T-cell (primary cell): Measurements from ENCODE around the gene CLEC17A. TPM values are rescaled to one million over a fixed set of nuclear protein-coding genes. Genes with fewer than 3 reads are reported as not detected.

ENCODE experiments used
- ATAC-seq, 4 experiments: fragments of 200-7000 bp in 3 of 4; fragments of 150-1000 bp in 1 of 4; cut with Tn5 transposase; replicated peaks in 1 of 4; 1 replicate in 3 of 4; 2 replicates in 1 of 4; pipeline ENCODE4 v1.10.0; 2021; ENCODE audit warnings: moderate library complexity in 3 of 4, mild to moderate bottlenecking in 2 of 4, moderate number of reproducible peaks in 1 of 4
- CTCF ChIA-PET, 2 donors: fragments of 300-600 bp; sonication (Branson Sonifier 250); formaldehyde crosslinking; loops; one replicate each; lab custom pipeline; 2022; ENCODE audit warnings: antibody characterized with exemption in 2 of 2; lab: Charles Lee
- POLR2A ChIA-PET, 2 donors: fragments of 300-600 bp; sonication (Branson Sonifier 250); formaldehyde crosslinking; loops; one replicate each; lab custom pipeline; 2022; ENCODE audit warnings: antibody characterized with exemption in 2 of 2; lab: Charles Lee
- DNase-seq, 35 experiments: peaks; one replicate each; pipeline versions ENCODE4 v3.0.0 to v3.0.0-alpha.2; 2013 to 2023
- H3K27ac ChIP-seq: one replicate; pipeline ENCODE4 v1.5.1; 2013; ENCODE audit warnings: low read length
- H3K27me3 ChIP-seq, 2 experiments: replicated peaks in 1 of 2; 1 replicate in 1 of 2; 2 replicates in 1 of 2; pipeline versions ENCODE4 v1.6.1 to v1.7.0; 2013; ENCODE audit warnings: low read length in 1 of 2, mixed read lengths in 1 of 2; ENCODE audit not compliant: control insufficient read depth in 2 of 2, insufficient read depth in 2 of 2; ENCODE audit errors: extremely low read depth in 1 of 2
- H3K36me3 ChIP-seq, 2 donors: 1 replicate in 1 of 2; 2 replicates in 1 of 2; pipeline versions ENCODE4 v1.6.1 to v1.7.0; 2013; ENCODE audit warnings: low read length in 1 of 2; ENCODE audit not compliant: control insufficient read depth in 2 of 2, insufficient read depth in 1 of 2; ENCODE audit errors: extremely low read depth in 1 of 2
- H3K4me1 ChIP-seq, 2 experiments: 1 replicate in 1 of 2; 2 replicates in 1 of 2; pipeline versions ENCODE4 v1.6.1 to v1.7.0; 2013; ENCODE audit warnings: low read length in 2 of 2, mixed read lengths in 1 of 2; ENCODE audit not compliant: insufficient read depth in 2 of 2, control insufficient read depth in 1 of 2; ENCODE audit errors: extremely low read depth in 1 of 2
- H3K4me3 ChIP-seq, 2 donors: 1 replicate in 1 of 2; 2 replicates in 1 of 2; pipeline versions ENCODE4 v1.5.1 to v1.7.0; 2013; ENCODE audit warnings: mild to moderate bottlenecking in 2 of 2, low read length in 1 of 2, moderate library complexity in 1 of 2; ENCODE audit not compliant: control insufficient read depth in 1 of 2; ENCODE audit errors: extremely low read depth in 1 of 2
- H3K9me3 ChIP-seq: 2 replicates; pipeline ENCODE4 v1.7.0; 2013
- H3K27ac Mint-ChIP-seq, 2 donors: one replicate each; pipeline ENCODE4 v1.8.0; 2020 to 2021; ENCODE audit warnings: mild to moderate bottlenecking in 2 of 2, mixed read lengths in 2 of 2
- H3K27me3 Mint-ChIP-seq, 2 donors: one replicate each; pipeline ENCODE4 v1.8.0; 2021 to 2022; ENCODE audit warnings: mixed read lengths in 2 of 2
- H3K36me3 Mint-ChIP-seq: one replicate; pipeline ENCODE4 v1.8.0; 2021; ENCODE audit warnings: mixed read lengths
- H3K4me1 Mint-ChIP-seq, 3 donors: one replicate each; pipeline ENCODE4 v1.8.0; 2020 to 2022; ENCODE audit warnings: mixed read lengths in 3 of 3, mild to moderate bottlenecking in 1 of 3
- H3K4me3 Mint-ChIP-seq, 3 donors: one replicate each; pipeline ENCODE4 v1.8.0; 2020 to 2022; ENCODE audit warnings: mild to moderate bottlenecking in 3 of 3, mixed read lengths in 3 of 3, moderate library complexity in 3 of 3
- H3K9me3 Mint-ChIP-seq, 3 donors: one replicate each; pipeline ENCODE4 v1.8.0; 2020 to 2022; ENCODE audit warnings: mixed read lengths in 3 of 3
- WGBS: methylation state at CpG from one replicate; pipeline ENCODE4 v1.1.5; 2013; ENCODE audit warnings: missing lambda C conversion rate; ENCODE audit not compliant: insufficient coverage; 5-methylcytosine and 5-hydroxymethylcytosine counted together
- total RNA-seq, 35 experiments: library from RNA in 6 of 35; stranded (reverse) in 6 of 35; fragments of 120-200 nt in 1 of 35; gene quantifications; one replicate each; pipeline versions ENCODE4 v1.2.1 to v1.2.4 and lab custom pipeline; 2013 to 2026

CLEC17A gene
- total RNA-seq, 5 donors from 2014 or later (not counting 1 experiment from before 2014, with no cell fraction given), result 0.40 to 5.2 (median 1.1) TPM

DNA sequence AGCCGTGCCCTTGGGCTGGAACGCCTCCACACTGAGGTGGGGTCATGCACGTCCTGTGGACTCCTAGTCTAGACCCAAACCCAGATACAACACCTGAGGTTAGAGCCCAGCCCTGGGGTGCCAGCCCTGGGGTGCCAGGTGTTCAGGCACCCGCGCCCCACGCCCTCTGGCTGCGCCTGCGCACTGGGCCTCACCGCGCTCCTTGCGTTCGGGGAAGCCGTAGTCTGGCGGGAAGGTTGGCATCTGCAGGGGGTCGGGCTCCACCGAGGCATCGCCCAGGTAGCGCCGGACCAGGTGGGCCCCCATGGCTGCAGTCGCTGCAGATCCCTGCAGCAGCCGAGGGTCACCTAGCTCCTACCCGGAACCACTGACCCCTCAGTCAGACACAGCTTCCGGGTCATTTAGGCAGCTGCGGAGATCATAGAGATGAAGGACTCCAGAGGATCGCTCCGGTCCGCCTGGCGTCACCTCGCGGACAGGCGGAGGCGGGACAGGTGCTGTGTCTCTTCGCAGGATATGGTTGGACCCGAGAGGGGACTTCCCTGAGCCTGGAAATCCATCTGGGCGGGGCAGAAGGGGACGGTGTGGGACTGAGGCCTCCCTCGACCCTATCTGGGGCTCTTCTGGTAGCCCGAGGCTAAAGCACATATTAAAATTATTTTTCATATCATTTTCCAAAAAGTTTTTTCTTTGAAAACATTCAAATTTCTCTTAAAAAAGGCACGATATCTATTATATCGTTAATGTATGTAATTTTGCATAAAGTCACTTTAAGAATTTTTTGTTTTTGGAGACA, 11.0 kb upstream of the CLEC17A start, which contains the start of gene NDUFB7:
Gene NDUFB7 (minus strand): TSS at position 372 of the 796 bp plus-strand sequence. CDS start 66 bp downstream, at position 306.
- no peaks in the 10 kb centered on the region for H3K9me3 Mint-ChIP-seq
- peaks cover 4 to 42% of the 10 kb centered on the region in 2 experiments for H3K4me1 ChIP-seq
- peaks cover 0 to 4% of the 10 kb centered on the region in 2 experiments for H3K27me3 ChIP-seq
- CTCF ChIA-PET, result interaction anchor here (0.6 to 4.2 kb wide), 6 partner anchors 16 to 837 kb away, joined by 3 to 56 read pairs (median 4); partner anchors contain the start of genes DCAF15 (in 1 of the 2) and ZNF333 (in 1 of the 2)
- peak; percentile 77 to 96 (median 85) for DNase-seq
- peaks cover 42 to 51% (median 44%) of the 10 kb centered on the region in 3 donors for H3K4me1 Mint-ChIP-seq
- peak within 1 kb of the TSS; percentile 94 to 95 (median 94) for H3K4me3 Mint-ChIP-seq
- no peaks in the 10 kb centered on the region for H3K27me3 Mint-ChIP-seq
- POLR2A ChIA-PET, result interaction anchor here (0.5 to 1.0 kb wide), 2 partner anchors 118 to 134 kb away, joined by 3 to 12 read pairs; partner anchors contain the start of gene ZNF333 (in 1 of the 2)
- peak within 1 kb of the TSS; percentile 40 for H3K27ac ChIP-seq
- H3K27ac Mint-ChIP-seq, result peak within 1 kb of the TSS; percentile 92 to 93
- 0% methylated on average over 31 of the region's 40 CpGs for WGBS
- ATAC-seq, result peak; percentile 96 to 97 (median 96)
- H3K4me3 ChIP-seq, result peak within 1 kb of the TSS; percentile 85 to 100
- peaks cover 7% of the 10 kb centered on the region for H3K36me3 Mint-ChIP-seq
- no peaks in the 10 kb centered on the region for H3K9me3 ChIP-seq
- H3K36me3 ChIP-seq, result peaks cover 6 to 7% of the 10 kb centered on the region in 2 donors

DNA sequence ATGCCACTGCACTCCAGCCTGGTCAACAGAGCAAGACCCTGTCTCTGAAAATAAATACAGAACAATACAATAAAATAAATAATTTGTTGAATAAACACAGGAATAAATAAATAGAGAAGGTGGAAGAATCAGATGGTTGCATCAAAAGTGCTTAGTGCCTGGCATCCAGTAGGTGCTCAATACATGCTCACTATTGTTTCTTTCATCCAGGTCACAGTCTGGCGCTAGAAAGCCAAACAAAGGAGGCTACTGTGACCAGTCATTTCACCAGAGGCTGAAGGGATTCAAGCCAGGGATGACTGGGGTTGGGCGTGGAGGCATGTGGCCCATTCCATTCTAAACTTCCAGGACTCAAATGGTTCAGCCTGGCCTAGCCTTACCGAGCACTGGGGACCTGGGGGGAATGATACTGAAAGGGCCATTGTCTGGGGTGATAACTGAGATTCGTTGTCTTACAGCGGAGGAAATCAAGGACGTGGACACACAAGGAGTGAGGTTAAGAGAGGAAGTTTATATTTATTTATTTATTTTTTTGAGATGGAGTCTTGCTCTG, 7.4 kb upstream of the CLEC17A start:
- POLR2A ChIA-PET, result no interaction called here
- Histone ChIP-seq H3K27me3 (peaks cover 0 to 4% of the 10 kb centered on the region in 2 experiments), H3K4me1 (peaks cover 4 to 25% of the 10 kb centered on the region in 2 experiments), H3K36me3 (no peaks in the 10 kb centered on the region), H3K9me3 (no peaks in the 10 kb centered on the region), H3K27ac (no peak overlapping the region), H3K4me3 (no peak overlapping the region)
- Mint-ChIP-seq H3K4me1 (peaks cover 22 to 28% (median 25%) of the 10 kb centered on the region in 3 donors), H3K36me3 (no peaks in the 10 kb centered on the region), H3K9me3 (no peaks in the 10 kb centered on the region), H3K27me3 (no peaks in the 10 kb centered on the region), H3K4me3 (no peak overlapping the region), H3K27ac (no peak overlapping the region)
- CTCF ChIA-PET, result interaction anchor here (2.3 to 3.1 kb wide), 2 partner anchors 112 to 114 kb away, joined by 10 to 19 read pairs; partner anchors contain the start of gene ZNF333 (in 1 of the 2)
- WGBS, result 90% methylated on average over 2 of the region's 6 CpGs
- DNase-seq (no peak), ATAC-seq (no peak)

DNA sequence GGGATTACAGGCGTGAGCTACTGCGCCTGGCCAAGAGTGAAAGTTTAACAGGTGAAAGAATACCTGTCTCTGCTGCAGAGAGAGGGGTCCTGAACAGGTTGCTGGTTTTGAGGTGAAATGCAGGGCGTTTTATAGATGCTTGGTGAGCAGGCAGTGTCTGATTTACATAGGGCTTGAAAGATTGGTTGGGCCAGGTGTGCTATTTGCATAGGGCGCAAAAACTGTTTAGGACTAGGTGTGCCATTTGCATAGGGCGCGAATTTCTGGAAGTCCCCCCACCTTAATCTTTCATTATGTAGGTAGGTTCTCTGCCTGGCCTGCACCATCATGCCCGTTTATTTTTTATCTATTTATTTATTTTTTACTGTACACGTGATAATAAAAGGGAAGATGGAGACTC, 6.5 kb upstream of the CLEC17A start:
- no peak for ATAC-seq
- H3K4me1 ChIP-seq, result peaks cover 0 to 16% of the 10 kb centered on the region in 2 experiments
- H3K4me3 ChIP-seq, result no peak overlapping the region
- H3K4me3 Mint-ChIP-seq, result no peak overlapping the region
- ChIA-PET POLR2A (interaction anchor here in 1 of 2 donors (0.7 kb wide), 1 partner anchor 8 kb away, joined by 3 read pairs; no protein-coding TSS in a partner anchor), CTCF (interaction anchor here in 1 of 2 donors (0.7 kb wide), 1 partner anchor 1519 kb away, joined by 3 read pairs; no protein-coding TSS in a partner anchor)
- no peaks in the 10 kb centered on the region for H3K27me3 Mint-ChIP-seq
- WGBS, result 100% methylated on average over 2 of the region's 8 CpGs
- DNase-seq, result no peak
- H3K27me3 ChIP-seq, result peaks cover 0 to 4% of the 10 kb centered on the region in 2 experiments
- H3K27ac Mint-ChIP-seq, result no peak overlapping the region
- H3K27ac ChIP-seq, result no peak overlapping the region
- H3K36me3 ChIP-seq, result no peaks in the 10 kb centered on the region
- peaks cover 13 to 20% (median 18%) of the 10 kb centered on the region in 3 donors for H3K4me1 Mint-ChIP-seq
- H3K9me3 Mint-ChIP-seq, result no peaks in the 10 kb centered on the region
- H3K36me3 Mint-ChIP-seq, result no peaks in the 10 kb centered on the region
- H3K9me3 ChIP-seq, result no peaks in the 10 kb centered on the region

DNA sequence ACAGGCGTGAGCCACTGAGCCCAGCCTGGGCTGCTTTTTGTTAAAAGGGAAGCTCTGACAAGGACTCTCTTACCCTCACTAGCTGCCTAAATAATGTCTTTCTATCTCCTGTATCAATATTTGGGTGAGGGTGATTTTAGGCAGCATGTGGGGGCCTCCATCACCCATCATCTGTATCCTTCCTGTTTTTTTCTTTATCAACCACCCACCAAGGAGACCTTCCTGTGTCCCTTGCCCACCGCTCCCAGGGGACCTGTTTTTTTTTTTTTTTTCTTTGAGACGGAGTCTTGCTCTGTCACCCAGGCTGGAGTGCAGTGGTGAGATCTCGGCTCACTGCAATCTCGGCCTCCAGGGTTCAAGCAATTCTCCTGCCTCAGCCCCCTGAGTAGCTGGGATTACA, 5.6 kb upstream of the CLEC17A start:
- ChIA-PET POLR2A (interaction anchor here in 1 of 2 donors (0.6 kb wide), 1 partner anchor 116 kb away, joined by 4 read pairs; no protein-coding TSS in a partner anchor), CTCF (interaction anchor here (0.6 to 1.1 kb wide), 3 partner anchors 95 to 831 kb away, joined by 3 to 4 read pairs (median 3); no protein-coding TSS in a partner anchor)
- Mint-ChIP-seq H3K4me1 (peaks cover 6 to 13% (median 12%) of the 10 kb centered on the region in 3 donors), H3K27me3 (no peaks in the 10 kb centered on the region), H3K36me3 (no peaks in the 10 kb centered on the region), H3K9me3 (no peaks in the 10 kb centered on the region), H3K4me3 (no peak overlapping the region), H3K27ac (no peak overlapping the region)
- DNase-seq (no peak), ATAC-seq (no peak)
- Histone ChIP-seq H3K27me3 (no peaks in the 10 kb centered on the region), H3K27ac (no peak overlapping the region), H3K4me1 (peaks cover 0 to 9% of the 10 kb centered on the region in 2 experiments), H3K36me3 (no peaks in the 10 kb centered on the region), H3K4me3 (no peak overlapping the region), H3K9me3 (no peaks in the 10 kb centered on the region)
- WGBS, result no CpG with 5 or more reads among the region's 5 CpGs

DNA sequence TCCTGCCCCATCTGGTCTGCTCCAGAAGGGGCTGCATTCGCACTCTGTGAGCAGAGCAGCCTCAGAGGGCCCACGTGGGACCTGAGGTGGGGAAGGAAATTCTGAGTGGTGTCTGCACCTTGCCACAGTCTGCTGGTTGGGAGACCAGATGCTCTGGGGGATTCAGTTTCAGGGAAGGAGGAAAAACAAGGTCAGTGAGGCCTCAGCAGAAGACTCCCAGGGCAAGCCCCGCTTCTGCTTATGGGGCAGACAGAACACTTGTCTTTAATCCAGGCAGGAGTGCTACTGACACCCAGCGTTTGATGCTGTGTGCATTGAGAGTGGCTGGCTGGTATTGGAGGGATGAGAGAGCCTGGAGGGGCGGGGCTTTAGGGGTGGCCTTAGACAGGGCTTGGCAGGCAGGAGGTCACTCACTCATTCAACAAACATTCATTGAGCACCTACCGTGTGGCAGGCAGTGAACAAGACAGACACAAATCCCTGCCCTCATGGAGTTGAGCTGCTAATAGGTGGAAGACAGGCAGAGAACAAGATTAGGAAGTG, 4.9 kb upstream of the CLEC17A start:
- H3K27ac Mint-ChIP-seq, result no peak overlapping the region
- H3K36me3 ChIP-seq, result no peaks in the 10 kb centered on the region
- H3K27me3 ChIP-seq, result no peaks in the 10 kb centered on the region
- H3K9me3 Mint-ChIP-seq, result no peaks in the 10 kb centered on the region
- POLR2A ChIA-PET, result interaction anchor here in 1 of 2 donors (0.6 kb wide), 1 partner anchor 116 kb away, joined by 4 read pairs; no protein-coding TSS in a partner anchor
- H3K27ac ChIP-seq, result no peak overlapping the region
- H3K9me3 ChIP-seq, result no peaks in the 10 kb centered on the region
- H3K4me3 ChIP-seq, result no peak overlapping the region
- H3K27me3 Mint-ChIP-seq, result no peaks in the 10 kb centered on the region
- no peak overlapping the region for H3K4me3 Mint-ChIP-seq
- WGBS, result 68% methylated on average over 3 of the region's 6 CpGs
- H3K36me3 Mint-ChIP-seq, result no peaks in the 10 kb centered on the region
- DNase-seq, result no peak
- no peak for ATAC-seq
- CTCF ChIA-PET, result interaction anchor here in 1 of 2 donors (1.1 kb wide), 1 partner anchor 107 kb away, joined by 3 read pairs; no protein-coding TSS in a partner anchor
- H3K4me1 ChIP-seq, result peaks cover 0 to 6% of the 10 kb centered on the region in 2 experiments
- peaks cover 6 to 14% (median 12%) of the 10 kb centered on the region in 3 donors for H3K4me1 Mint-ChIP-seq
